Activated T-helper 9 cell treated with anti-CD3 and anti-CD28 coated beads, Interleukin-2, amount 50 U/mL, for 16 hours (primary cell): Measurements from ENCODE around the gene GREB1.
"Not testable (repeated sequence)": the region's sequence is repeated elsewhere in the genome, so short reads cannot be mapped to it uniquely, and the experiment has no call there.

Experiments used
- DNase-seq: peaks from one replicate; pipeline ENCODE4 v3.0.0-alpha.2; 2020; ENCODE audit warnings: low read depth

Gene GREB1

GRCh38 chr2:11639503-11639902 is 105.7 kb downstream of the GREB1 start:
- no peak for DNase-seq

- no peak for DNase-seq
These were observed 106.3 kb downstream of the GREB1 start for GRCh38 chr2:11640132-11640531.

- no peak for DNase-seq
These were observed 109.1 kb downstream of the GREB1 start for GRCh38 chr2:11642972-11643371.

- no peak for DNase-seq
These were observed 110.4 kb downstream of the GREB1 start for GRCh38 chr2:11644293-11644692.

DNA sequence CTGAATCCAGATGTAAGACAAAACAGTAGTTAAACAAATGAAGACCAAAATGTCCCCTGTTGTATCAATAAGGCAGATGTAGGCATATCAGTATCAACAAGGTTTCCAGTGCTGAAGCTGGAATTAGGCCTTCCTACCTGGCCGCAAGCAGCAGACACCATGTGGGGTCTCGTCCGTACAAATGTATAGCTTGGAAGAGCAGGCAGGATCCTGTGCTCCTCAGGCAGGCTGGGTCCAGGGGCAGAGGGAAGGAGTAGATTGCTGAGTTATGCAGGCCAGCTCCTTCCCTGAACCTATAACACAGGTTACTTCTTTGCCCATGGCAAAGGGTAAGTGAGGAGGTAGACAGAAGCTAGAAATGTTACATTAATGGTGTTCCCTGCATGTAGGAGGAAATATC is 112.7 kb downstream of the GREB1 start:
- DNase-seq: no peak

- no peak for DNase-seq
These were observed 114.2 kb downstream of the GREB1 start for GRCh38 chr2:11647834-11648600.

- DNase-seq: no peak
These were observed 115.2 kb downstream of the GREB1 start for GRCh38 chr2:11649093-11649492.

GRCh38 chr2:11651856-11652548 is 118.2 kb downstream of the GREB1 start:
- DNase-seq: no peak

DNA sequence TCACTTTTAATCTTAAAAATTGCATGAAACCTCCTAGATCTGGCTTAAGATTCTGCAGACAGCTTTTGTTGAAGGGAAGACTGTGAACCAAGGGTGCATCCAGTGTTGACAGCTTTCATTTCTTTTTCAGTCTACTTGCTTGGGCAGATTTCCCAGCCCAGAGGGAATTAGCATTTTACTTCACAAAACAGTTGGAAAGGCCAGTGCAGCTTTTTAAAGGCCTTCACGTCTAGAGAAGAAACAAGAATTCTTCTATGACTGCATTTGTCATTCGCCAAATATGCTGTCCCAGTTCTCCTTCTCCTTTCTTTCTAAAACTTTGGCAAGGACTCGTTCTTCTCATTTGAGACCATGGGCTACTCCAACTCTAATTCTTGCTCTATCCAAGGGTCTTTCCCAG is 118.7 kb downstream of the GREB1 start:
- no peak for DNase-seq

GRCh38 chr2:11655495-11655894 is 121.7 kb downstream of the GREB1 start:
- DNase-seq: no peak

DNA sequence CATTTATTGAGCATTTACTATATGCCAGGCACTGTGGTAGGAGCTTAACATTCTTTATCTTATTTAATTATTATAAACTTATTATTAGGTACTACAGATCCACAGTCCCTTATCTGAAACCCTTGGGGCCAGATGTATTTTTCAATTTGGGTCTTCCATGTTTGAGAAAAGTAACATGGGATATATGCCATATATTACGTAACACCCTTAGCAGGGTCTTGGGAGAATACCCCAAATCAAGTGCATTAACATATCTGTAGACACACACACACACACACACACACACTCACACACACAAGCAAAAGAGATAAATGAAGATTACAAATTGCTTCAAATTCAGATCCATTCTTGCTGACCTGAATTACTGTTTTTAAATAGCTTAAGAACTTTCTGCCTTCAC is 122.4 kb downstream of the GREB1 start:
- no peak for DNase-seq

DNA sequence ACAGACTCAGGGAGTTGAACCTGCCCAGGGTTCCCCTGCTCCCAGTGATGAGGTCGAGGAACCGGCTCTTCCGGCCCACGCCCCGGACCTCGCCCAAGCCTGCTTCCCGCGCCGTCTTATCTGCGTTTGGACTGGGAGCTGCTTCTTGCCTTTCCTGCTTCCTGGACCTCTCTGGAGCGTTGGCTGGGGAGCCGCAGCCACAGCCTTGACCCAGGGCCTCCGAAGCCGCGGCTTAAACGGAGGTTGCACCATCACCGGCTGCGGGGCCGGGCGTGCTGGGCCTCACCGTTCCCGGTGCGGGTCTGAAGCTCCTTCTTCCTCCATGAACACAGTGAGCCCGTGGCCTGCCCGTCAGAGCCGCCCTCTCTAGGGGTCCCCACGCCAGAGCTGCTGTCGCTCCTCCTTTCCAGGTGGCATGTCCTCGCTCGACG is 122.8 kb downstream of the GREB1 start:
- no peak for DNase-seq

- no peak for DNase-seq
These were observed 123.3 kb downstream of the GREB1 start for GRCh38 chr2:11657195-11657594.

DNA sequence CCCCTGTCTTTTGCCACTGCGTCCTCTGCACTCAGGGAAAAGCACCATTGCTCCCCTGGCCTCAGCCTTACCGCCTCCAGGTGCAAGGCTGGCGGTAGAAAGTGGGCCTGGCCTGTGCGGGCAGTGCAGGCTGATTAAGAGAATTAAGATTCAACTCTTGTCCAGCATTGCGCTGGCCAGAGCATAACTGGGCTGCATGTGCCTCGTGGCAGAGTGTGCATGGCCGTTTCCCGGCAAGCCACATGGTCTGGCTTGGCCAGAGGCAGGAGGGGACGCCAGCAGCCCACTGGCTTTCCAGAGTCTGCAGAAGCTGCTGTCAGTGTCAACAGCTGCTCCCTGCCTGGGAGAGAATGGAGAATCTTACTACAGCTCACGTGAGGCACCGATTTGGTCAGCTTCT is 123.8 kb downstream of the GREB1 start:
- no peak for DNase-seq

DNA sequence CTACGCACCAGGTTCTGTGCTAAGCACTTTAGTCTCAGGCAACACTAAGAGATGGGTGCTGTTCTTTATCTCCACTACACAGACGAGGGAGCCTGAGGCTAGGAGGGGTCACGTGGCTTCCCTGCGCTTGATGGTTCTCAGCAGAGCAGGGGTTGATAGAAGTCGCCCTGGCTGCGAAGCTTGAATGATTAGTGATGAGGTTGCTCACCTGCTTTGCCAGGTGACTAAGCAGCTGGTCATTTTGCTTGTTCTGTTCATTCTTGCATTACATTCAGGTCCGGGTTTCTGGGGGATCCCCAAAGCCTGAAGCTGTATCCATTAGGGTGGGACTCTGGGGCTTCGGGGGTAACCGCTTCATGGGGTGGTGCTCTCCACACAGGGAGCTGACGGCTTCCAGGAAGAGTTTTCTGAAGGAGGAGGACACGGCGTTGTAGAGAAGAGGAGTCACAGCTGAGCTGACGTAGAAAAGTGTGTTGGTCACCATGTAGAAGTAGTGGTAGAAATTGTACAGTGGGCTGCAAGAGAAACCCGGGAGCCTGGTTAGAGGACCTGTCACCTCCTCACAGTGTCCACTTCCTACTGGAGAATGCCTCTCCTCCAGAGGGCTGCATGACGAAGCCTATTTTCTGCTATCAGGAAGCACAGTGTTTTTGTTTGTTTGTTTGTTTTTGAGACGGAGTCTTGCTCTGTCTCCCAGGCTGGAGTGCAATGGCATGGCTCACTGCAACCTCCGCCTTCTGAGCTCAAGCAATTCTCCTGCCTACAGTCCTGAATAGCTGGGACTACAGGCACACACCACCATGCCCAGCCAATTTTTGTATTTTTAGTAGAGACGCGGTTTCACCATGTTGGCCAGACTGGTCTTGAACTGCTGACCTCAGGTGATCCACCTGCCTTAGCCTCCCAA is 124.6 kb downstream of the GREB1 start:
- no peak for DNase-seq

- no peak for DNase-seq
These were observed 125.2 kb downstream of the GREB1 start for GRCh38 chr2:11659115-11659475.

DNA sequence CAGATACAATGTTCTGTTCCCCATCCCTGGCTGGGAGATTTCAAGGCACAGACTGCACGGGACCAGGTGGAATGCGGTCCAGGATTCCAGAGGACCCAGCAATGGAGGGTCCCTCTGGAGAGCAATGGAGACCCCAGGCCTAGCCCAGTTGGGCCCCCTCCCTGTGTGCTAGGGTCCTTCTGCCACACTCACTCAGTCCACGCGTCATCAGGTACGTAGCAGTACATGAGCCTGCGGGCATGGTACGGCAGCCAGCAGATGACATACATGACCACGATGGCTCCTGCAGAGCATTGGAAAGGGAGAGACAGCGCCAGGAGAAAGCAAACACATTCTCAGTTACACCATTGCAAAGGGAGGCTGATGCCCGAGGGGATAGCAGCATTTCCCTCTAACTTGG is 126.0 kb downstream of the GREB1 start:
- DNase-seq: no peak

DNA sequence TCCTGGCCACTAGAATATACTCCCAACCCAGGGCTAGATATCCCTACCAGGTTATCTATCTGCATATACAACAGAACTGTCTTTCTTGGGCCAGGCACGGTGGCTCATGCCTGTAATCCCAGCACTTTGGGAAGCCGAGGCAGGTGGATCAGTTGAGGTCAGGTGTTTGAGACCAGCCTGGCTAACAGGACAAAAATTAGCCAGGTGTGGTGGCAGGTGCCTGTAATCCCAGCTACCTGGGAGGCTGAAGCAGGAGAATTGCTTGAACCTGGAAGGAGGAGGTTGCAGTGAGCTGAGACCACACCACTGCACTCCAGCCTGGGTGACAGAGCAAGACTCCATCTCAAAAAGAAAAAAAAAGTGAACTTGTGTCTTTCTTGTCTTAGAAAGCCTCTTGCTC is 126.6 kb downstream of the GREB1 start:
- DNase-seq: not testable (repeated sequence)

DNA sequence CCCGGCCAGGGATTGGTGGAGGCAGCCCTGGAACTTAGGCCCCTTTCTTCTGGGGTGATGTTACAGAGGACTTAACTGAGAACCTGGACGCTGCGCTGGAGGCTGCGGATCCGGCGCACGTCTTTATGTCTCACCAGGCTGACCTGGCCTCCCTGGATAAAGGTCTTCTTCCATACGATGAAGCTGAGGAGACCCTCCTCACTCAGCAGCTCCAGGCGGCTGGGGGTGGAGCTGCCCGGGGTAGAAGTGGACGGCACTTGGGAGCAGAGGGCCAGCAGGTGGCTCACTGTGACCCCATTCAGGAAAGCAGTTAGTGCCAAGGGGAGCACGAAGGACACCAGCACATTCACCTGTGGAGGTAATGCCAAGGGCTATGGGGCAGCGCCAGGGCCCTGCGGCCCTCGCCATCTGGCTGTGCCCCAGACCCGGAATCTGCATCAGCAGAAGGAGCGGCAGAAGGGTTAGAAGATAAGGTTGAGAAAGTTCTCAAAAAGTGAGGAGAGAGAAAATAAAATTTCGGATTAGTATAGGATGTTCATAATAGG is 128.1 kb downstream of the GREB1 start:
- DNase-seq: no peak

GRCh38 chr2:11662882-11663281 is 129.0 kb downstream of the GREB1 start:
- no peak for DNase-seq

- DNase-seq: no peak
These were observed 129.6 kb downstream of the GREB1 start for GRCh38 chr2:11663427-11663826.

DNA sequence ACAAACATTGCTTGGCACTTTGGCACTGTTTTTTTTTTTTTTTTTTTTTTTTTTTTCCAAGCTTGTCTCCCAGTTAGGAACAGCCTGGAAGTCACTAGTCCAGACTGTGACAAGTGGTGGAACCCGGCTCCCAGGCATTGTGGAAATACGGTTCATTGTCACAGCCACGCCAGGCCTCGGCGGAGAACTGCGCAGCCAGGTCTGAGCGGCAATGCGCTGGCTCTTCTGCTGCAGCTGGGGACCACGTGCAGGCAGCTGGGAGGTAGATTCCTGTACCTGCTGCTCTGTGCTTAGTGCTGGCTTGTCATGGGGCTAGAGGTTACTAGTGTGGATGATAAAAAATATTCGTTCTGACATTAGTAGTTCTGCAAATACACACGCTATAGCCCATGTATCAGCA is 131.2 kb downstream of the GREB1 start:
- no peak for DNase-seq
